Skeletal muscle tissue (tissue), 4 donors: ENCODE data around the gene SLC16A10. TPM values are rescaled to one million over a fixed set of nuclear protein-coding genes. Genes with fewer than 3 reads are reported as not detected.
"Not testable (repeated sequence)": the region's sequence is repeated elsewhere in the genome, so short reads cannot be mapped to it uniquely, and the experiment has no call there.

Experiments
- H3K27ac ChIP-seq: one replicate; pipeline ENCODE4 v1.7.0; 2013; ENCODE audit warnings: mild to moderate bottlenecking, low read depth, low read length, inconsistent platforms
- H3K27me3 ChIP-seq, 3 donors: one replicate each; pipeline ENCODE4 v1.7.0; 2013; ENCODE audit warnings: low read length in 3 of 3; ENCODE audit not compliant: control insufficient read depth in 3 of 3, insufficient read depth in 3 of 3
- H3K36me3 ChIP-seq, 3 donors: one replicate each; pipeline ENCODE4 v1.7.0; 2013; ENCODE audit warnings: low read length in 3 of 3; ENCODE audit not compliant: control insufficient read depth in 3 of 3, insufficient read depth in 3 of 3
- H3K4me1 ChIP-seq, 3 donors: one replicate each; pipeline ENCODE4 v1.7.0; 2013; ENCODE audit warnings: low read length in 3 of 3, mild to moderate bottlenecking in 3 of 3; ENCODE audit not compliant: control insufficient read depth in 3 of 3, insufficient read depth in 3 of 3
- H3K4me3 ChIP-seq, 3 donors: one replicate each; pipeline ENCODE4 v1.7.0; 2013; ENCODE audit warnings: low read length in 3 of 3
- H3K9ac ChIP-seq, 3 donors: one replicate each; pipeline ENCODE4 v1.7.0; 2013; ENCODE audit warnings: low read length in 3 of 3, mild to moderate bottlenecking in 3 of 3, moderate library complexity in 2 of 3, low read depth in 1 of 3
- H3K9me3 ChIP-seq, 3 donors: one replicate each; pipeline ENCODE4 v1.7.0; 2013; ENCODE audit warnings: low read length in 3 of 3; ENCODE audit not compliant: control insufficient read depth in 3 of 3
- total RNA-seq: library from RNA; depleted of rRNA; stranded (reverse); fragments of >200 nt; gene quantifications from one replicate; pipeline ENCODE4 v1.2.3, GENCODE V29; 2014
- donor health status: Osteomylitis.

Gene SLC16A10
- 40.7 TPM for total RNA-seq

GRCh38 chr6:111087106-111087835 lies at the start of gene SLC16A10:
Gene SLC16A10, plus strand, starts transcription at chr6:111087503. Its CDS starts 250 bp downstream, at chr6:111087753.
- Histone ChIP-seq H3K27ac (peak within 1 kb of the TSS; percentile 74), H3K9me3 (no peaks in the 10 kb centered on the region), H3K36me3 (no peaks in the 10 kb centered on the region), H3K4me3 (peak within 1 kb of the TSS; percentile 82 to 90 (median 89)), H3K9ac (peak within 1 kb of the TSS; percentile 77 to 86 (median 82)), H3K27me3 (peaks cover 0 to 6% (median 0%) of the 10 kb centered on the region in 3 donors), H3K4me1 (peaks cover 2 to 14% (median 4%) of the 10 kb centered on the region in 3 donors)

GRCh38 chr6:111038534-111039252 lies 48.6 kb upstream of the SLC16A10 start:
- Histone ChIP-seq H3K9me3 (no peaks in the 10 kb centered on the region), H3K4me1 (no peaks in the 10 kb centered on the region), H3K36me3 (no peaks in the 10 kb centered on the region), H3K27me3 (no peaks in the 10 kb centered on the region), H3K9ac (no peak overlapping the region), H3K4me3 (no peak overlapping the region), H3K27ac (no peak overlapping the region)

- Histone ChIP-seq H3K4me1 (no peaks in the 10 kb centered on the region), H3K27me3 (no peaks in the 10 kb centered on the region), H3K4me3 (no peak overlapping the region), H3K36me3 (no peaks in the 10 kb centered on the region), H3K9ac (no peak overlapping the region), H3K27ac (no peak overlapping the region), H3K9me3 (no peaks in the 10 kb centered on the region)
Measured at GRCh38 chr6:111041917-111042316, 45.4 kb upstream of the SLC16A10 start.

GRCh38 chr6:111047244-111047643 lies 40.1 kb upstream of the SLC16A10 start:
- Histone ChIP-seq H3K36me3 (no peaks in the 10 kb centered on the region), H3K27me3 (no peaks in the 10 kb centered on the region), H3K4me1 (peaks cover 0 to 4% (median 0%) of the 10 kb centered on the region in 3 donors), H3K9me3 (no peaks in the 10 kb centered on the region), H3K4me3 (no peak overlapping the region), H3K27ac (no peak overlapping the region), H3K9ac (no peak overlapping the region)

- H3K27me3 ChIP-seq: no peaks in the 10 kb centered on the region
- H3K27ac ChIP-seq: no peak overlapping the region
- H3K36me3 ChIP-seq: no peaks in the 10 kb centered on the region
- H3K9me3 ChIP-seq: no peaks in the 10 kb centered on the region
- H3K4me3 ChIP-seq: no peak overlapping the region
- no peak overlapping the region for H3K9ac ChIP-seq
- peaks cover 0 to 4% (median 0%) of the 10 kb centered on the region in 3 donors for H3K4me1 ChIP-seq
Measured at GRCh38 chr6:111050261-111051023, 36.9 kb upstream of the SLC16A10 start.

- Histone ChIP-seq H3K27ac (no peak overlapping the region), H3K36me3 (no peaks in the 10 kb centered on the region), H3K9ac (no peak overlapping the region), H3K4me1 (peaks cover 0 to 4% (median 0%) of the 10 kb centered on the region in 3 donors), H3K9me3 (no peaks in the 10 kb centered on the region), H3K4me3 (no peak overlapping the region), H3K27me3 (no peaks in the 10 kb centered on the region)
Measured at GRCh38 chr6:111052171-111052570, 35.1 kb upstream of the SLC16A10 start.

- H3K4me1 ChIP-seq: no peaks in the 10 kb centered on the region
- no peaks in the 10 kb centered on the region for H3K9me3 ChIP-seq
- H3K4me3 ChIP-seq: no peak overlapping the region
- H3K36me3 ChIP-seq: no peaks in the 10 kb centered on the region
- H3K9ac ChIP-seq: no peak overlapping the region
- no peak overlapping the region for H3K27ac ChIP-seq
- no peaks in the 10 kb centered on the region for H3K27me3 ChIP-seq
Measured at GRCh38 chr6:111057074-111057752, 30.1 kb upstream of the SLC16A10 start.

GRCh38 chr6:111061508-111061907 lies 25.8 kb upstream of the SLC16A10 start:
- H3K9ac ChIP-seq: no peak overlapping the region
- no peaks in the 10 kb centered on the region for H3K27me3 ChIP-seq
- H3K9me3 ChIP-seq: no peaks in the 10 kb centered on the region
- H3K4me3 ChIP-seq: no peak overlapping the region
- no peak overlapping the region for H3K27ac ChIP-seq
- no peaks in the 10 kb centered on the region for H3K4me1 ChIP-seq
- no peaks in the 10 kb centered on the region for H3K36me3 ChIP-seq

GRCh38 chr6:111061985-111062384 lies 25.3 kb upstream of the SLC16A10 start:
- not testable (repeated sequence) for H3K9me3 ChIP-seq, H3K4me3 ChIP-seq, H3K4me1 ChIP-seq, H3K36me3 ChIP-seq, H3K27me3 ChIP-seq, H3K27ac ChIP-seq, H3K9ac ChIP-seq
